ENCODE results near the gene VPS35L. TPM values are rescaled to one million over a fixed set of nuclear protein-coding genes. Genes with fewer than 3 reads are reported as not detected.

VPS35L gene
- total and polyA plus RNA-seq, 2 of the 13 experiments (the other 11 are each of a cell fraction or from before 2014, with no cell fraction given), result 1.4 to 1.6 TPM

DNA sequence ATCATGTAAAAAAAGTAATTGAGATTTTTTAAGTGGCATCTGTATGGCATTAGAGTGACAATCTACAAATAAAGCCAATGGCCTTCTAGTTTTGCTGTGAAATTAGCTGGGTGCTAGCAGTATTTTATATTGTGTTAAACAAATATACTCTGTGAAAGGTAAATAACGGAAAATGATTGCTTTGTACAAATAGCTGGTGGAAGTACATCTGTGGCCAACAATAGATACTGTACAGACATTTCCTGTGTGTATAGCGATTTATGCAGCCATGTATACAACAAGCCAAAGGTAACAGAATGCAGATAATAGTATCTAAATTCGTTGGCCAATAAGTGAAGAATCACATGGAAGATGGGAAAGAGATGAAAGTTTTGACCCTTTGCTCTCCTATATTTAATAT lies 189.2 kb downstream of the VPS35L start (continued):
- TF ChIP-seq SMC3 (IDR thresholded peaks at IDR 0.05; ENCODE audit: low read length) (no peak), CBFB (CRISPR knock-in tag; IDR thresholded peaks at IDR 0.05) (no peak), SMARCE1 (IDR thresholded peaks at IDR 0.05; ENCODE audit: borderline replicate concordance) (no peak), ZNF44 (CRISPR knock-in tag; IDR thresholded peaks at IDR 0.05) (no peak), DNMT3B (CRISPR knock-in tag; conservative IDR thresholded peaks at IDR 0.05) (no peak), ZKSCAN8 (CRISPR knock-in tag; IDR thresholded peaks at IDR 0.05; ENCODE audit: borderline replicate concordance) (peak; percentile 98), SETDB1 (CRISPR knock-in tag; IDR thresholded peaks at IDR 0.05; ENCODE audit: borderline replicate concordance) (no peak), ZFX (CRISPR knock-in tag; IDR thresholded peaks at IDR 0.05; ENCODE audit: low read depth) (no peak), ZKSCAN5 (CRISPR knock-in tag; IDR thresholded peaks at IDR 0.05) (no peak), EZH2 (conservative IDR thresholded peaks at IDR 0.05; ENCODE audit: low read depth, low read length) (no peak), PLRG1 (conservative IDR thresholded peaks at IDR 0.05) (no peak), DNMT1 (CRISPR knock-in tag; IDR thresholded peaks at IDR 0.05) (no peak), ZSCAN12 (CRISPR knock-in tag; IDR thresholded peaks at IDR 0.05) (no peak), ZNF30 (CRISPR knock-in tag; IDR thresholded peaks at IDR 0.05) (no peak), ZNF589 (CRISPR knock-in tag; conservative IDR thresholded peaks at IDR 0.05) (no peak), RBAK (CRISPR knock-in tag; IDR thresholded peaks at IDR 0.05) (no peak), HOXA9 (CRISPR knock-in tag; IDR thresholded peaks at IDR 0.05; ENCODE audit: borderline replicate concordance) (no peak), NR2F6 (IDR thresholded peaks at IDR 0.05) (peak; percentile 78), NR2F6 (CRISPR knock-in tag; IDR thresholded peaks at IDR 0.05) (peak; percentile 83), NONO (IDR thresholded peaks at IDR 0.05) (no peak), NONO (CRISPR knock-in tag; conservative IDR thresholded peaks at IDR 0.05) (0 out of 2 replicates have a peak, but pooled peaks have one; percentile 23), NFRKB (IDR thresholded peaks at IDR 0.05) (no peak), SAFB2 (CRISPR knock-in tag; IDR thresholded peaks at IDR 0.05; ENCODE audit: borderline replicate concordance, low read depth) (no peak), ZSCAN25 (CRISPR knock-in tag; IDR thresholded peaks at IDR 0.05) (no peak), MEF2D (CRISPR knock-in tag; IDR thresholded peaks at IDR 0.05) (no peak), FOXK2 (IDR thresholded peaks at IDR 0.05) (0 out of 2 replicates have a peak, but pooled peaks have one; percentile 23), SMYD3 (CRISPR knock-in tag; IDR thresholded peaks at IDR 0.05) (no peak)
- TF ChIP-seq, protein P1, sequence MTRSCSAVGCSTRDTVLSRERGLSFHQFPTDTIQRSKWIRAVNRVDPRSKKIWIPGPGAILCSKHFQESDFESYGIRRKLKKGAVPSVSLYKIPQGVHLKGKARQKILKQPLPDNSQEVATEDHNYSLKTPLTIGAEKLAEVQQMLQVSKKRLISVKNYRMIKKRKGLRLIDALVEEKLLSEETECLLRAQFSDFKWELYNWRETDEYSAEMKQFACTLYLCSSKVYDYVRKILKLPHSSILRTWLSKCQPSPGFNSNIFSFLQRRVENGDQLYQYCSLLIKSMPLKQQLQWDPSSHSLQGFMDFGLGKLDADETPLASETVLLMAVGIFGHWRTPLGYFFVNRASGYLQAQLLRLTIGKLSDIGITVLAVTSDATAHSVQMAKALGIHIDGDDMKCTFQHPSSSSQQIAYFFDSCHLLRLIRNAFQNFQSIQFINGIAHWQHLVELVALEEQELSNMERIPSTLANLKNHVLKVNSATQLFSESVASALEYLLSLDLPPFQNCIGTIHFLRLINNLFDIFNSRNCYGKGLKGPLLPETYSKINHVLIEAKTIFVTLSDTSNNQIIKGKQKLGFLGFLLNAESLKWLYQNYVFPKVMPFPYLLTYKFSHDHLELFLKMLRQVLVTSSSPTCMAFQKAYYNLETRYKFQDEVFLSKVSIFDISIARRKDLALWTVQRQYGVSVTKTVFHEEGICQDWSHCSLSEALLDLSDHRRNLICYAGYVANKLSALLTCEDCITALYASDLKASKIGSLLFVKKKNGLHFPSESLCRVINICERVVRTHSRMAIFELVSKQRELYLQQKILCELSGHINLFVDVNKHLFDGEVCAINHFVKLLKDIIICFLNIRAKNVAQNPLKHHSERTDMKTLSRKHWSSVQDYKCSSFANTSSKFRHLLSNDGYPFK (CRISPR knock-in tag; IDR thresholded peaks at IDR 0.05; ENCODE audit: borderline replicate concordance), result no peak
- TF ChIP-seq, protein P2, sequence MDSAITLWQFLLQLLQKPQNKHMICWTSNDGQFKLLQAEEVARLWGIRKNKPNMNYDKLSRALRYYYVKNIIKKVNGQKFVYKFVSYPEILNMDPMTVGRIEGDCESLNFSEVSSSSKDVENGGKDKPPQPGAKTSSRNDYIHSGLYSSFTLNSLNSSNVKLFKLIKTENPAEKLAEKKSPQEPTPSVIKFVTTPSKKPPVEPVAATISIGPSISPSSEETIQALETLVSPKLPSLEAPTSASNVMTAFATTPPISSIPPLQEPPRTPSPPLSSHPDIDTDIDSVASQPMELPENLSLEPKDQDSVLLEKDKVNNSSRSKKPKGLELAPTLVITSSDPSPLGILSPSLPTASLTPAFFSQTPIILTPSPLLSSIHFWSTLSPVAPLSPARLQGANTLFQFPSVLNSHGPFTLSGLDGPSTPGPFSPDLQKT (CRISPR knock-in tag; IDR thresholded peaks at IDR 0.05; ENCODE audit: borderline replicate concordance), result no peak
- TF ChIP-seq, protein P3, sequence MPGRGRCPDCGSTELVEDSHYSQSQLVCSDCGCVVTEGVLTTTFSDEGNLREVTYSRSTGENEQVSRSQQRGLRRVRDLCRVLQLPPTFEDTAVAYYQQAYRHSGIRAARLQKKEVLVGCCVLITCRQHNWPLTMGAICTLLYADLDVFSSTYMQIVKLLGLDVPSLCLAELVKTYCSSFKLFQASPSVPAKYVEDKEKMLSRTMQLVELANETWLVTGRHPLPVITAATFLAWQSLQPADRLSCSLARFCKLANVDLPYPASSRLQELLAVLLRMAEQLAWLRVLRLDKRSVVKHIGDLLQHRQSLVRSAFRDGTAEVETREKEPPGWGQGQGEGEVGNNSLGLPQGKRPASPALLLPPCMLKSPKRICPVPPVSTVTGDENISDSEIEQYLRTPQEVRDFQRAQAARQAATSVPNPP (CRISPR knock-in tag; IDR thresholded peaks at IDR 0.05), result no peak

Data from HepG2 (cell line).